ENCODE data around the gene PICK1. TPM values are rescaled to one million over a fixed set of nuclear protein-coding genes. Genes with fewer than 3 reads are reported as not detected.

The PICK1 gene
- total RNA-seq, 1 donor from 2014 or later, result 22.9 TPM

- FAIRE-seq, result no peak
- Histone ChIP-seq H4K20me1 (ENCODE audit: insufficient read depth, low read length) (no peaks in the 10 kb centered on the region), H3K27me3 (ENCODE audit: insufficient read depth, low read length) (no peaks in the 10 kb centered on the region), H3K9ac (ENCODE audit: low read length) (no peak overlapping the region), H3K27ac (ENCODE audit: low read depth, low read length) (no peak overlapping the region), H3K4me1 (ENCODE audit: insufficient read depth, low read length) (no peaks in the 10 kb centered on the region), H2AFZ (ENCODE audit: low read depth, low read length) (no peak overlapping the region), H3K4me2 (ENCODE audit: low read length) (no peak overlapping the region), H3K9me3 (ENCODE audit: insufficient read depth, low read depth, low read length) (no peaks in the 10 kb centered on the region), H3K79me2 (ENCODE audit: insufficient read depth, low read length) (no peaks in the 10 kb centered on the region), H3K36me3 (ENCODE audit: insufficient read depth, low read length) (no peaks in the 10 kb centered on the region), H3K4me3 (ENCODE audit: insufficient read depth, low read depth, low read length) (no peak overlapping the region)
- TF ChIP-seq CTCF (IDR thresholded peaks at IDR 0.05; ENCODE audit: insufficient read depth, low read depth, low read length), result no peak
- no peak for TF ChIP-seq EZH2 (IDR thresholded peaks at IDR 0.05; ENCODE audit: insufficient read depth, low read length)
- peaks cover 3% of the 10 kb centered on the region for H3K36me3 Mint-ChIP-seq (ENCODE audit: low read depth, unreplicated experiment)
- H3K4me3 Mint-ChIP-seq (ENCODE audit: unreplicated experiment), result no peak overlapping the region
- no peak overlapping the region for H3K27ac Mint-ChIP-seq (ENCODE audit: unreplicated experiment)
- no peak for DNase-seq (ENCODE audit: low read depth)
- no peaks in the 10 kb centered on the region for H3K9me3 Mint-ChIP-seq (ENCODE audit: unreplicated experiment)
- peaks cover 17% of the 10 kb centered on the region for H3K27me3 Mint-ChIP-seq (ENCODE audit: low read depth, unreplicated experiment)
- no peaks in the 10 kb centered on the region for H3K4me1 Mint-ChIP-seq (ENCODE audit: low read depth, unreplicated experiment)
Measured at GRCh38 chr22:38110863-38111852, 54.0 kb downstream of the PICK1 start.

GRCh38 chr22:38111925-38112355, 54.7 kb downstream of the PICK1 start:
- Histone ChIP-seq H3K27me3 (ENCODE audit: insufficient read depth, low read length) (no peaks in the 10 kb centered on the region), H3K27ac (ENCODE audit: low read depth, low read length) (no peak overlapping the region), H4K20me1 (ENCODE audit: insufficient read depth, low read length) (no peaks in the 10 kb centered on the region), H2AFZ (ENCODE audit: low read depth, low read length) (no peak overlapping the region), H3K36me3 (ENCODE audit: insufficient read depth, low read length) (no peaks in the 10 kb centered on the region), H3K4me3 (ENCODE audit: insufficient read depth, low read depth, low read length) (no peak overlapping the region), H3K4me1 (ENCODE audit: insufficient read depth, low read length) (no peaks in the 10 kb centered on the region), H3K79me2 (ENCODE audit: insufficient read depth, low read length) (no peaks in the 10 kb centered on the region), H3K9me3 (ENCODE audit: insufficient read depth, low read depth, low read length) (no peaks in the 10 kb centered on the region), H3K4me2 (ENCODE audit: low read length) (no peak overlapping the region), H3K9ac (ENCODE audit: low read length) (no peak overlapping the region)
- FAIRE-seq, result no peak
- Mint-ChIP-seq H3K4me1 (ENCODE audit: low read depth, unreplicated experiment) (no peaks in the 10 kb centered on the region), H3K9me3 (ENCODE audit: unreplicated experiment) (no peaks in the 10 kb centered on the region), H3K36me3 (ENCODE audit: low read depth, unreplicated experiment) (peaks cover 3% of the 10 kb centered on the region), H3K4me3 (ENCODE audit: unreplicated experiment) (no peak overlapping the region), H3K27me3 (ENCODE audit: low read depth, unreplicated experiment) (peaks cover 15% of the 10 kb centered on the region), H3K27ac (ENCODE audit: unreplicated experiment) (no peak overlapping the region)
- no peak for TF ChIP-seq EZH2 (IDR thresholded peaks at IDR 0.05; ENCODE audit: insufficient read depth, low read length)
- TF ChIP-seq CTCF (IDR thresholded peaks at IDR 0.05; ENCODE audit: insufficient read depth, low read depth, low read length), result no peak
- no peak for DNase-seq (ENCODE audit: low read depth)

- Mint-ChIP-seq H3K4me1 (ENCODE audit: low read depth, unreplicated experiment) (no peaks in the 10 kb centered on the region), H3K4me3 (ENCODE audit: unreplicated experiment) (no peak overlapping the region), H3K9me3 (ENCODE audit: unreplicated experiment) (no peaks in the 10 kb centered on the region), H3K36me3 (ENCODE audit: low read depth, unreplicated experiment) (peaks cover 3% of the 10 kb centered on the region), H3K27ac (ENCODE audit: unreplicated experiment) (no peak overlapping the region), H3K27me3 (ENCODE audit: low read depth, unreplicated experiment) (peaks cover 15% of the 10 kb centered on the region)
- no peak for FAIRE-seq
- Histone ChIP-seq H3K36me3 (ENCODE audit: insufficient read depth, low read length) (no peaks in the 10 kb centered on the region), H3K79me2 (ENCODE audit: insufficient read depth, low read length) (no peaks in the 10 kb centered on the region), H3K9me3 (ENCODE audit: insufficient read depth, low read depth, low read length) (no peaks in the 10 kb centered on the region), H3K27me3 (ENCODE audit: insufficient read depth, low read length) (no peaks in the 10 kb centered on the region), H3K4me3 (ENCODE audit: insufficient read depth, low read depth, low read length) (no peak overlapping the region), H3K9ac (ENCODE audit: low read length) (no peak overlapping the region), H4K20me1 (ENCODE audit: insufficient read depth, low read length) (no peaks in the 10 kb centered on the region), H3K4me2 (ENCODE audit: low read length) (no peak overlapping the region), H2AFZ (ENCODE audit: low read depth, low read length) (no peak overlapping the region), H3K27ac (ENCODE audit: low read depth, low read length) (no peak overlapping the region), H3K4me1 (ENCODE audit: insufficient read depth, low read length) (no peaks in the 10 kb centered on the region)
- TF ChIP-seq CTCF (IDR thresholded peaks at IDR 0.05; ENCODE audit: insufficient read depth, low read depth, low read length) (no peak), EZH2 (IDR thresholded peaks at IDR 0.05; ENCODE audit: insufficient read depth, low read length) (no peak)
- DNase-seq (ENCODE audit: low read depth), result no peak
Measured at GRCh38 chr22:38112381-38112780, 55.2 kb downstream of the PICK1 start.

All from astrocyte (in vitro differentiated cells and primary cell).